ENCODE results near the gene ACRBP. TPM values are rescaled to one million over a fixed set of nuclear protein-coding genes. Genes with fewer than 3 reads are reported as not detected.
A peak's percentile ranks its signal among the peaks of the same experiment; 100 is the strongest.

Gene ACRBP
- total RNA-seq, 1 donor from 2014 or later, result 0.58 TPM

GRCh38 chr12:6653342-6653741, 6.1 kb upstream of the ACRBP start:
- no peak for TF ChIP-seq CTCF (conservative IDR thresholded peaks at IDR 0.05; ENCODE audit: low read depth, low read length)
- DNase-seq (ENCODE audit: low read depth), result no peak
- H3K4me3 ChIP-seq (ENCODE audit: low read depth, low read length), result no peak overlapping the region

DNA sequence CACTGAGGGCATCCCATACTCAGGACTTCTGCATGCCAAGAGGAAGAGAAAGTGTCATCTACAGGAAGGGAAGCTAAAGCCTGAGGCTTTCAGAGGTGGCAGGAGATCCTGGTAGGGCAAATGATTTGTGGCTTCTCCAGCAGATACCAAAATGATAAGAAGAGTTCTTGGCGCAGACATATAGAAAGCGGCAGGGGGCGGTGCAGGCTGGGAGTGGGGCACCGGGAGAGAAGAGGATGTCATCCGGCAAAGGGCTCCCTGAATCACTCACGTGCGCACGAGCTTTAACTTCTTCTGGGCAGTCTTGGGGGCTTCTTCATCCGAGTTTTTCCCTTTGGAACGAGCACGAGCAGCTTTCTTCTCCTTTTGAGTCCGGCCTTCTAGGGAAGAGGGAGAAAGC, 5.2 kb upstream of the ACRBP start:
- no peak overlapping the region for H3K4me3 ChIP-seq (ENCODE audit: low read depth, low read length)
- no peak for DNase-seq (ENCODE audit: low read depth)
- TF ChIP-seq CTCF (conservative IDR thresholded peaks at IDR 0.05; ENCODE audit: low read depth, low read length), result no peak

DNA sequence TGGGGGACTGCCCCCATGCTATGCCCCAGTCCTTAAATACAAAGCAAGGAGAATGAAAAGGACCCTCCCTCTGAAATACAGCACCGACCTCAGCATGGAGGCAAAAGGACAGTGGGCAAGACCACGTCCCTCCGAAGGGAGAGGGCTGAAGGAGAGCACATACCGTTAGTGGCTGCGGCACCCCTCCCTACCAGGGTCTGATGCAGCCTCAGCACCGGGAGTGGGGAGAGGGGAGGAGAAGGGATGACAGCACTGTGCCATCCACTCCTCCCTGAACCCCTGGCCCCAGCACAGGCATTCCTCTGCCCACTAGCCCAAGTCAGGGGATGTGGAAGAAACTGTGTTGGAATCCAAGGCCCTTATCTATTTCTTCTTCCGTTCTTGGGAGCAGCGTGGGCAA, 3.6 kb upstream of the ACRBP start:
- no peak for TF ChIP-seq CTCF (conservative IDR thresholded peaks at IDR 0.05; ENCODE audit: low read depth, low read length)
- no peak for DNase-seq (ENCODE audit: low read depth)
- no peak overlapping the region for H3K4me3 ChIP-seq (ENCODE audit: low read depth, low read length)

- no peak for TF ChIP-seq CTCF (conservative IDR thresholded peaks at IDR 0.05; ENCODE audit: low read depth, low read length)
- no peak for DNase-seq (ENCODE audit: low read depth)
- H3K4me3 ChIP-seq (ENCODE audit: low read depth, low read length), result peak overlapping the region; percentile 61
Measured at GRCh38 chr12:6646276-6647082, 753 bp downstream of the ACRBP start.

DNA sequence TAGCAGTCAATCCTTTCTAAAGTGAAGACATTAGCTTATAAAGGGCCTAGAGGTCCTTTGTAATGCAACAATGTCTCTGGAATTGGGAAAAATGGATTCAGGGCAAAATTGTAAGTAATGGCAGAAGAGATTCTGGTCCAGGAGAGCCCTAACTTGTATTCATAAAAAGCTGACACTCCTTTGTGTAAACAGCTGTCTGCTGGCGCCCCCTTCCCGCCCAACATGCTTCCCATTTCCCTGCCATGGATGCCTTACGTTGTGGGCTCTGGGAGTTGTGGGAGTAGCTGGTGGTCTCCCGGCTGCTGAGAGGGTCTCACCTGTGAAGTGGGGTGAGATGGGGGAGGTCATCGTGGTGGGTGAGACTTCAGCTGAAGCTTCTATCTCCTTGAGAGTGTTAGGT, 2.3 kb downstream of the ACRBP start:
- DNase-seq (ENCODE audit: low read depth), result no peak
- peak; percentile 36 for TF ChIP-seq CTCF (conservative IDR thresholded peaks at IDR 0.05; ENCODE audit: low read depth, low read length)
- no peak overlapping the region for H3K4me3 ChIP-seq (ENCODE audit: low read depth, low read length)

DNA sequence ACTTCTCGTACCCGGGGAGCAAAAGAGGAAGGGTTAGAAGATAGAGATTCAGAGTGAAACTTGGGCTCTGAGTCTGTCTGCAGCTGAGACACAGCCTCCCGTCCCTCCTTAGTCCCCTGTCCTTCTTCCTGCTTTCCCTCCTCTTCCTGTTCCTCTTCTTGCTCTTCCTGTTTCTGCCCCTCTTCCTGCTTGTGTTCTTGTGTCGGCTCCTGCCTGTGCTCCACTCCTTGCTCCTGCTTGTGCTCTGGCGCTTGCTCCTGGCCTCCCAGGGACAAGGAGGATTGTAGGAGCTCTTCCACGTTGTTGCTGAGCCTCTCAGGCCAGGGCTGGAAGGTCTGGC, 3.0 kb downstream of the ACRBP start:
- no peak for DNase-seq (ENCODE audit: low read depth)
- TF ChIP-seq CTCF (conservative IDR thresholded peaks at IDR 0.05; ENCODE audit: low read depth, low read length), result no peak
- no peak overlapping the region for H3K4me3 ChIP-seq (ENCODE audit: low read depth, low read length)
